GM23248 (cell line): Measurements from ENCODE around the gene PTMA.

Experiments
- EZH2 ChIP-seq: fragments of 200-600 bp; sonication (generic); IDR thresholded peaks from 2 replicates; pipeline ENCODE4 v1.6.1; 2018; ENCODE audit warnings: antibody characterized with exemption, mild to moderate bottlenecking; ENCODE audit not compliant: insufficient read depth, poor library complexity, severe bottlenecking
- EZH2phosphoT487 ChIP-seq: fragments of 200-600 bp; sonication (generic); IDR thresholded peaks from 2 replicates; pipeline ENCODE4 v1.6.1; 2018; ENCODE audit warnings: antibody characterized with exemption, moderate library complexity, mild to moderate bottlenecking, low read depth; ENCODE audit not compliant: insufficient read depth

- TF ChIP-seq EZH2phosphoT487 = no peak
- TF ChIP-seq EZH2 = no peak
Measured at GRCh38 chr2:231752061-231752460, 43.7 kb downstream of the PTMA start.
